HepG2 (cell line): ENCODE data around the gene KIF27. TPM values are rescaled to one million over a fixed set of nuclear protein-coding genes. Genes with fewer than 3 reads are reported as not detected.

ENCODE experiments used
- FIP1L1 ChIP-seq: fragments of 200-400 bp; formaldehyde crosslinking; IDR thresholded peaks from 2 replicates; pipeline ENCODE4 v1.6.1; 2018; ENCODE audit warnings: low read depth, mild to moderate bottlenecking, low read length, moderate library complexity, borderline replicate concordance; ENCODE audit not compliant: insufficient read depth
- FOXA1 ChIP-seq, 2 experiments: fragments of 450-650 bp in 1 of 2; sonication (generic) in 1 of 2; formaldehyde crosslinking in 1 of 2; IDR thresholded peaks; 2 replicates each; pipeline versions ENCODE4 v1.4.0 to v1.6.1; 2016 to 2020; ENCODE audit warnings: missing genetic modification reagents in 1 of 2
- GATAD2A ChIP-seq: IDR thresholded peaks from 2 replicates; pipeline ENCODE4 v1.6.1; 2016
- GLI4 ChIP-seq: sonication (generic); formaldehyde crosslinking; IDR thresholded peaks from 2 replicates; pipeline ENCODE4 v1.5.1; 2020; ENCODE audit warnings: missing genetic modification reagents, mild to moderate bottlenecking, moderate library complexity, borderline replicate concordance
- IKZF1 ChIP-seq: fragments of 450-650 bp; IDR thresholded peaks from 2 replicates; pipeline ENCODE4 v1.7.1; 2016
- MTA3 ChIP-seq: sonication (generic); formaldehyde crosslinking; IDR thresholded peaks from 2 replicates; pipeline ENCODE4 v1.4.0; 2020; ENCODE audit warnings: missing genetic modification reagents
- MTF2 ChIP-seq: sonication (generic); formaldehyde crosslinking; IDR thresholded peaks from 2 replicates; pipeline ENCODE4 v1.5.0; 2020; ENCODE audit warnings: missing genetic modification reagents, borderline replicate concordance
- NR2F2 ChIP-seq: IDR thresholded peaks from 2 replicates; pipeline ENCODE4 v1.6.1; 2012; ENCODE audit warnings: low read depth, inconsistent platforms, borderline replicate concordance
- SAP130 ChIP-seq: IDR thresholded peaks from 2 replicates; pipeline ENCODE4 v1.6.1; 2016; ENCODE audit warnings: low read depth
- SIX4 ChIP-seq: sonication (generic); formaldehyde crosslinking; IDR thresholded peaks from 2 replicates; pipeline ENCODE4 v1.4.0; 2020; ENCODE audit warnings: missing genetic modification reagents
- SMARCC2 ChIP-seq: fragments of 450-650 bp; IDR thresholded peaks from 2 replicates; pipeline ENCODE4 v1.6.1; 2017; ENCODE audit warnings: antibody characterized with exemption, mild to moderate bottlenecking
- YY1 ChIP-seq: IDR thresholded peaks from 2 replicates; pipeline ENCODE4 v1.6.1; 2011; ENCODE audit warnings: low read length, low read depth, moderate library complexity, mild to moderate bottlenecking; ENCODE audit not compliant: insufficient read depth, insufficient replicate concordance
- ZC3H4 ChIP-seq: sonication (generic); formaldehyde crosslinking; IDR thresholded peaks from 2 replicates; pipeline ENCODE4 v1.4.0; 2020; ENCODE audit warnings: missing genetic modification reagents, borderline replicate concordance
- ZFP41 ChIP-seq: sonication (generic); formaldehyde crosslinking; IDR thresholded peaks from 2 replicates; pipeline ENCODE4 v1.4.0; 2020; ENCODE audit warnings: mild to moderate bottlenecking, missing genetic modification reagents, borderline replicate concordance
- ZNF256 ChIP-seq: sonication (generic); formaldehyde crosslinking; conservative IDR thresholded peaks from 2 replicates; pipeline ENCODE4 v1.4.0; 2020; ENCODE audit warnings: missing genetic modification reagents
- ZNF556 ChIP-seq: sonication (generic); formaldehyde crosslinking; IDR thresholded peaks from 2 replicates; pipeline ENCODE4 v1.4.0; 2020; ENCODE audit warnings: mild to moderate bottlenecking, missing genetic modification reagents, borderline replicate concordance
- ZNF564 ChIP-seq: sonication (generic); formaldehyde crosslinking; IDR thresholded peaks from 2 replicates; pipeline ENCODE4 v1.8.1; 2023; ENCODE audit warnings: mild to moderate bottlenecking, missing genetic modification reagents
- ZNF737 ChIP-seq: sonication (generic); formaldehyde crosslinking; IDR thresholded peaks from 2 replicates; pipeline ENCODE4 v1.5.0; 2020; ENCODE audit warnings: missing genetic modification reagents, mild to moderate bottlenecking, borderline replicate concordance
- ZNF749 ChIP-seq: sonication (generic); formaldehyde crosslinking; IDR thresholded peaks from 2 replicates; pipeline ENCODE4 v1.8.0; 2022; ENCODE audit warnings: mild to moderate bottlenecking, missing genetic modification reagents, moderate library complexity, borderline replicate concordance
- ZNF770 ChIP-seq: sonication (generic); formaldehyde crosslinking; IDR thresholded peaks from 2 replicates; pipeline ENCODE4 v1.5.0; 2020; ENCODE audit warnings: mild to moderate bottlenecking, missing genetic modification reagents
- polyA plus RNA-seq, 8 experiments: library from polyadenylated mRNA; depleted of rRNA in 3 of 8; stranded (reverse) in 7 of 8; unstranded in 1 of 8; fragments of >200 nt; fragmentation: Illumina TruSeq in 4 of 8; extraction: Trizol in 4 of 8; gene quantifications; 2 replicates each; pipeline versions ENCODE4 v1.2.1 to v1.2.3, GENCODE V29; 2011 to 2016; ENCODE audit warnings: low read depth in 4 of 8, missing spikeins in 1 of 8, mixed read lengths in 1 of 8; ENCODE audit not compliant: insufficient read depth in 1 of 8
- total RNA-seq, 5 experiments: library from RNA; depleted of rRNA; stranded (reverse); fragments of >200 nt; fragmentation: Illumina TruSeq; extraction: Trizol; gene quantifications; 2 replicates each; pipeline ENCODE4 v1.2.3, GENCODE V29; 2016; ENCODE audit warnings: low read depth in 1 of 5
- TF ChIP-seq, protein P1 (sequence below): sonication (generic); formaldehyde crosslinking; IDR thresholded peaks from 2 replicates; pipeline ENCODE4 v1.5.1; 2020; ENCODE audit warnings: missing genetic modification reagents, mild to moderate bottlenecking, borderline replicate concordance
- TF ChIP-seq, protein P2 (sequence below): sonication (generic); formaldehyde crosslinking; IDR thresholded peaks from 2 replicates; pipeline ENCODE4 v1.4.0; 2020; ENCODE audit warnings: mild to moderate bottlenecking, missing genetic modification reagents

Gene KIF27
- total and polyA plus RNA-seq, 2 of the 13 experiments (the other 11 are each of a cell fraction or from before 2014, with no cell fraction given): 0.95 to 4.1 TPM

DNA sequence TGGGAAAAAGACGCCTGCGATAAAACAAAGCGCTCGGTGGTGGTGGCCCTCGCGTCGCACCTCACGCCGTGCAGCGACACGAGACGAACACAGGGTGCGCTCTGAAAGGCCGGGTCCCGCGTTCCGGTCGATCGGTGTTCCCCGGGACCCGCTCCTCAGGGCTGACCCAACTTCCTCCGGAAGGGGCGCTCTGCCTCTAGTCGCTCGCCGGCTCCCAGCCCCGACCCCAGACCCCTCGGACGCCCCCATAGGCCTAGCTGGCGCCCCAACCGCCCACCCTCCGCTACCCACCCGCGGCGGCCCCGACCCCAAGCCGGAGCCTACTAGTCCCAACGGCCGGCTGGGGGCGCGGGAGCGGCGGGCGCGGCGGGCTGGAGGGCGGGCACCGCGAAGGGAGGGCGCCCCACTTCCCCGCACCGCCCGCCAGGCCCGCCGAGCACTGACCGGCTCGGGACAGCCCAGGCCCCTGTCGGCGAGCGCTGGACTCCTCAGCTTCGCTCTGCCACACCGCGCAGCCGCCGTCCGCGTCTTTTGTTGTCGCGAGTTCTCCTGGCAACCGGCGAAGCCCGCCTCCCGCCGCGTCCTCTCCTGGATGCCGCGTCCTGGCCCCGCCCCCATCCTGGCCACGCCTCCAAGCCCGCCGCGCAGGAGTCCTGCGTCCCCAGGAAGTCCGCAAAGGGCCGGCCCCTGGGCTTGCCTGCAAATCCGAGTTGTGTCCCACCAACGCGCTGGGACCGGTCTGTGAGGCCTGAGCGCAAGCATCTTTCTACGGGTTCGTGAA, at the start of gene KIF27 (continued):
- TF ChIP-seq ZC3H4 (peak; percentile 86; the same call in 1 of the 2 replicates), ZNF737 (CRISPR knock-in tag) (no peak), SAP130 (peak; percentile 83), NR2F2 (no peak), SMARCC2 (no peak), GATAD2A (CRISPR knock-in tag) (peak; percentile 16; the same call in 1 of the 2 replicates), FOXA1 (IDR thresholded peaks at IDR 0.05) (no peak), FOXA1 (CRISPR knock-in tag; IDR thresholded peaks at IDR 0.05) (no peak), GLI4 (0 out of 2 replicates have a peak, but pooled peaks have one; percentile 29), YY1 (no peak), ZNF770 (CRISPR knock-in tag) (no peak), ZNF556 (CRISPR knock-in tag) (no peak; the same call in 1 of the 2 replicates), MTA3 (no peak), SIX4 (CRISPR knock-in tag) (no peak), ZNF749 (CRISPR knock-in tag) (peak; percentile 92; the same call in 1 of the 2 replicates), MTF2 (CRISPR knock-in tag) (0 out of 2 replicates have a peak, but pooled peaks have one; percentile 52), ZFP41 (CRISPR knock-in tag) (peak; percentile 90; the same call in 1 of the 2 replicates), ZNF564 (CRISPR knock-in tag) (no peak), IKZF1 (no peak), FIP1L1 (no peak), ZNF256 (peak; percentile 78; the same call in 1 of the 2 replicates)
- TF ChIP-seq, protein P1, sequence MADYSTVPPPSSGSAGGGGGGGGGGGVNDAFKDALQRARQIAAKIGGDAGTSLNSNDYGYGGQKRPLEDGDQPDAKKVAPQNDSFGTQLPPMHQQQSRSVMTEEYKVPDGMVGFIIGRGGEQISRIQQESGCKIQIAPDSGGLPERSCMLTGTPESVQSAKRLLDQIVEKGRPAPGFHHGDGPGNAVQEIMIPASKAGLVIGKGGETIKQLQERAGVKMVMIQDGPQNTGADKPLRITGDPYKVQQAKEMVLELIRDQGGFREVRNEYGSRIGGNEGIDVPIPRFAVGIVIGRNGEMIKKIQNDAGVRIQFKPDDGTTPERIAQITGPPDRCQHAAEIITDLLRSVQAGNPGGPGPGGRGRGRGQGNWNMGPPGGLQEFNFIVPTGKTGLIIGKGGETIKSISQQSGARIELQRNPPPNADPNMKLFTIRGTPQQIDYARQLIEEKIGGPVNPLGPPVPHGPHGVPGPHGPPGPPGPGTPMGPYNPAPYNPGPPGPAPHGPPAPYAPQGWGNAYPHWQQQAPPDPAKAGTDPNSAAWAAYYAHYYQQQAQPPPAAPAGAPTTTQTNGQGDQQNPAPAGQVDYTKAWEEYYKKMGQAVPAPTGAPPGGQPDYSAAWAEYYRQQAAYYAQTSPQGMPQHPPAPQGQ (CRISPR knock-in tag): no peak
- TF ChIP-seq, protein P2, sequence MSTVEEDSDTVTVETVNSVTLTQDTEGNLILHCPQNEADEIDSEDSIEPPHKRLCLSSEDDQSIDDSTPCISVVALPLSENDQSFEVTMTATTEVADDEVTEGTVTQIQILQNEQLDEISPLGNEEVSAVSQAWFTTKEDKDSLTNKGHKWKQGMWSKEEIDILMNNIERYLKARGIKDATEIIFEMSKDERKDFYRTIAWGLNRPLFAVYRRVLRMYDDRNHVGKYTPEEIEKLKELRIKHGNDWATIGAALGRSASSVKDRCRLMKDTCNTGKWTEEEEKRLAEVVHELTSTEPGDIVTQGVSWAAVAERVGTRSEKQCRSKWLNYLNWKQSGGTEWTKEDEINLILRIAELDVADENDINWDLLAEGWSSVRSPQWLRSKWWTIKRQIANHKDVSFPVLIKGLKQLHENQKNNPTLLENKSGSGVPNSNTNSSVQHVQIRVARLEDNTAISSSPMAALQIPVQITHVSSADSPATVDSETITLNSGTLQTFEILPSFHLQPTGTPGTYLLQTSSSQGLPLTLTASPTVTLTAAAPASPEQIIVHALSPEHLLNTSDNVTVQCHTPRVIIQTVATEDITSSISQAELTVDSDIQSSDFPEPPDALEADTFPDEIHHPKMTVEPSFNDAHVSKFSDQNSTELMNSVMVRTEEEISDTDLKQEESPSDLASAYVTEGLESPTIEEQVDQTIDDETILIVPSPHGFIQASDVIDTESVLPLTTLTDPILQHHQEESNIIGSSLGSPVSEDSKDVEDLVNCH: no peak
